H1 (cell line): ENCODE results near the gene UGT1A10. TPM values are rescaled to one million over a fixed set of nuclear protein-coding genes. Genes with fewer than 3 reads are reported as not detected.
A peak's percentile ranks its signal among the peaks of the same experiment; 100 is the strongest.

Experiments used
- CTCF ChIA-PET: fragments of 300-600 bp; sonication (Branson Sonifier 250); formaldehyde crosslinking; loops from one replicate; lab custom pipeline; 2021; ENCODE audit not compliant: partially characterized antibody; lab: Charles Lee
- POLR2A ChIA-PET: fragments of 300-600 bp; sonication (Branson Sonifier 250); formaldehyde crosslinking; loops from one replicate; lab custom pipeline; 2021; ENCODE audit warnings: inconsistent platforms; ENCODE audit not compliant: partially characterized antibody; lab: Charles Lee
- DNase-seq, 2 experiments: peaks; one replicate each; pipeline versions ENCODE4 v3.0.0 to v3.0.0-alpha.2; 2010 to 2022; ENCODE audit warnings: low spot score in 2 of 2, low read depth in 1 of 2, mixed read lengths in 1 of 2
- FAIRE-seq: peaks from 2 replicates; lab custom pipeline; 2011; peaks lifted over from hg19 to GRCh38; lab: Jason Lieb, UNC
- H2AFZ ChIP-seq: 2 replicates; pipeline ENCODE4 v1.8.1; 2012; ENCODE audit warnings: low read length, inconsistent platforms
- H2AK5ac ChIP-seq: 2 replicates; pipeline ENCODE4 v1.6.1; 2013; ENCODE audit warnings: low read depth, low read length
- H2BK120ac ChIP-seq: replicated peaks from 2 replicates; pipeline ENCODE3; 2013; ENCODE audit warnings: low read depth, low read length, inconsistent platforms
- H2BK12ac ChIP-seq: 2 replicates; pipeline ENCODE4 v1.6.1; 2013; ENCODE audit warnings: low read depth, low read length
- H2BK15ac ChIP-seq: 2 replicates; pipeline ENCODE4 v1.6.1; 2013; ENCODE audit warnings: low read length
- H2BK20ac ChIP-seq: 2 replicates; pipeline ENCODE4 v1.6.1; 2013; ENCODE audit warnings: low read length
- H2BK5ac ChIP-seq: 2 replicates; pipeline ENCODE4 v1.6.1; 2013; ENCODE audit warnings: low read depth, low read length
- H3K14ac ChIP-seq: 2 replicates; pipeline ENCODE4 v1.6.1; 2013; ENCODE audit warnings: inconsistent platforms; ENCODE audit not compliant: insufficient read length
- H3K18ac ChIP-seq: 2 replicates; pipeline ENCODE4 v1.6.1; 2013; ENCODE audit warnings: low read length; ENCODE audit errors: extremely low read depth
- H3K23ac ChIP-seq: 2 replicates; pipeline ENCODE4 v1.6.1; 2013; ENCODE audit warnings: inconsistent platforms; ENCODE audit not compliant: insufficient read length
- H3K23me2 ChIP-seq: 2 replicates; pipeline ENCODE4 v1.6.1; 2013; ENCODE audit warnings: low read depth, low read length
- H3K27ac ChIP-seq: 2 replicates; pipeline ENCODE4 v1.6.1; 2011; ENCODE audit warnings: low read depth, low read length, inconsistent platforms
- H3K27me3 ChIP-seq, 4 experiments: replicated peaks in 1 of 4; 1 replicate in 1 of 4; 2 replicates in 3 of 4; pipeline versions ENCODE4 v1.6.1 to v1.8.1; 2011 to 2013; ENCODE audit warnings: low read length in 3 of 4, mild to moderate bottlenecking in 3 of 4, inconsistent platforms in 2 of 4, mixed read lengths in 2 of 4, moderate library complexity in 1 of 4; ENCODE audit not compliant: control insufficient read depth in 3 of 4, insufficient read depth in 3 of 4; ENCODE audit errors: extremely low read depth in 1 of 4
- H3K36me3 ChIP-seq, 4 experiments: 2 replicates each; pipeline versions ENCODE4 v1.6.1 to v1.8.1; 2011 to 2013; ENCODE audit warnings: mild to moderate bottlenecking in 4 of 4, low read length in 3 of 4, moderate library complexity in 2 of 4, control low read depth in 1 of 4, inconsistent platforms in 1 of 4; ENCODE audit not compliant: insufficient read depth in 4 of 4, control insufficient read depth in 2 of 4
- H3K4ac ChIP-seq: replicated peaks from 2 replicates; pipeline ENCODE3; 2013; ENCODE audit warnings: low read length, low read depth, mixed read lengths, inconsistent platforms; ENCODE audit not compliant: insufficient read length
- H3K4me1 ChIP-seq, 4 experiments: replicated peaks in 1 of 4; 1 replicate in 1 of 4; 2 replicates in 3 of 4; pipeline versions ENCODE4 v1.6.1 to v1.8.1; 2011 to 2013; ENCODE audit warnings: low read length in 3 of 4, inconsistent platforms in 2 of 4, mixed read lengths in 1 of 4; ENCODE audit not compliant: insufficient read depth in 4 of 4, control insufficient read depth in 3 of 4
- H3K4me2 ChIP-seq, 2 experiments: 2 replicates each; pipeline versions ENCODE4 v1.6.1 to v1.8.1; 2011 to 2013; ENCODE audit warnings: low read depth in 2 of 2, low read length in 2 of 2, control low read depth in 1 of 2, inconsistent platforms in 1 of 2, mild to moderate bottlenecking in 1 of 2; ENCODE audit not compliant: insufficient read depth in 1 of 2
- H3K4me3 ChIP-seq, 4 experiments: fragments of 200-600, 300-600 bp in 1 of 4; sonication (generic), shearing (Covaris generic), sonication (Bioruptor Twin) in 1 of 4; 2 replicates each; pipeline versions ENCODE4 v1.5.1 to v1.8.1; 2011 to 2016; ENCODE audit warnings: low read length in 4 of 4, low read depth in 3 of 4, control low read depth in 2 of 4, inconsistent platforms in 2 of 4, mild to moderate bottlenecking in 2 of 4, mixed read lengths in 1 of 4, moderate library complexity in 1 of 4; ENCODE audit not compliant: insufficient read depth in 2 of 4; ENCODE audit errors: extremely low read depth in 1 of 4
- H3K56ac ChIP-seq: replicated peaks from 2 replicates; pipeline ENCODE3; 2013; ENCODE audit warnings: low read depth, mild to moderate bottlenecking, mixed read lengths, low read length, inconsistent platforms; ENCODE audit not compliant: insufficient read length
- H3K79me1 ChIP-seq: 2 replicates; pipeline ENCODE4 v1.6.1; 2013; ENCODE audit warnings: low read depth, low read length, control low read depth
- H3K79me2 ChIP-seq, 2 experiments: 2 replicates each; pipeline versions ENCODE4 v1.6.1 to v1.8.1; 2012 to 2013; ENCODE audit warnings: low read length in 2 of 2, mild to moderate bottlenecking in 2 of 2, inconsistent platforms in 1 of 2; ENCODE audit not compliant: insufficient read depth in 2 of 2, control insufficient read depth in 1 of 2
- H3K9ac ChIP-seq, 4 experiments: replicated peaks in 1 of 4; 1 replicate in 1 of 4; 2 replicates in 3 of 4; pipeline versions ENCODE4 v1.6.1 to v1.8.1; 2011 to 2013; ENCODE audit warnings: low read depth in 3 of 4, low read length in 3 of 4, control low read depth in 2 of 4, mild to moderate bottlenecking in 2 of 4, moderate library complexity in 2 of 4, inconsistent platforms in 1 of 4; ENCODE audit errors: extremely low read depth in 1 of 4
- H3K9me3 ChIP-seq, 2 experiments: 2 replicates each; pipeline versions ENCODE4 v1.6.1 to v1.8.1; 2012 to 2013; ENCODE audit warnings: mild to moderate bottlenecking in 2 of 2, moderate library complexity in 2 of 2, control low read depth in 1 of 2, inconsistent platforms in 1 of 2, low read depth in 1 of 2, low read length in 1 of 2, mixed read lengths in 1 of 2; ENCODE audit not compliant: insufficient read depth in 2 of 2
- H4K20me1 ChIP-seq, 2 experiments: replicated peaks in 1 of 2; 2 replicates each; pipeline versions ENCODE3 to v1.8.1; 2011 to 2013; ENCODE audit warnings: inconsistent platforms in 2 of 2, low read length in 2 of 2, mild to moderate bottlenecking in 1 of 2; ENCODE audit not compliant: insufficient read depth in 2 of 2, control insufficient read depth in 1 of 2
- H4K5ac ChIP-seq: 2 replicates; pipeline ENCODE4 v1.6.1; 2013; ENCODE audit warnings: low read length, low read depth, mixed read lengths, inconsistent platforms; ENCODE audit not compliant: insufficient read length
- H4K8ac ChIP-seq: 2 replicates; pipeline ENCODE4 v1.8.0; 2013; ENCODE audit warnings: mild to moderate bottlenecking, moderate library complexity, low read length, inconsistent platforms; ENCODE audit not compliant: insufficient read depth; ENCODE audit errors: extremely low read depth
- H4K91ac ChIP-seq: replicated peaks from 2 replicates; pipeline ENCODE3; 2013; ENCODE audit warnings: low read length, mixed read lengths, inconsistent platforms; ENCODE audit not compliant: insufficient read length
- BACH1 ChIP-seq: IDR thresholded peaks from 2 replicates; pipeline ENCODE4 v1.6.1; 2012; ENCODE audit warnings: low read length, improper control_type of control experiment
- EP300 ChIP-seq, 2 experiments: IDR thresholded peaks; 1 replicate in 1 of 2; 2 replicates in 1 of 2; pipeline ENCODE4 v1.6.1; 2011 to 2012; ENCODE audit warnings: low read depth in 2 of 2, low read length in 2 of 2, mild to moderate bottlenecking in 2 of 2, borderline replicate concordance in 1 of 2, inconsistent platforms in 1 of 2, moderate library complexity in 1 of 2
- KDM5A ChIP-seq: fragments of 200-600 bp; IDR thresholded peaks from 2 replicates; pipeline ENCODE4 v1.7.1; 2012; ENCODE audit warnings: mild to moderate bottlenecking, low read length, inconsistent platforms, mixed read lengths
- RAD21 ChIP-seq, 2 experiments: IDR thresholded peaks in 1 of 2; conservative IDR thresholded peaks in 1 of 2; 2 replicates each; pipeline ENCODE4 v1.6.1; 2011; ENCODE audit warnings: low read depth in 2 of 2, low read length in 2 of 2, improper control_type of control experiment in 1 of 2, inconsistent platforms in 1 of 2, mild to moderate bottlenecking in 1 of 2, moderate library complexity in 1 of 2
- SRF ChIP-seq: IDR thresholded peaks from 2 replicates; pipeline ENCODE4 v1.6.1; 2011; ENCODE audit warnings: mild to moderate bottlenecking, low read depth, low read length, moderate library complexity
- SUZ12 ChIP-seq: fragments of 200-600 bp; sonication (generic); IDR thresholded peaks from 2 replicates; pipeline ENCODE4 v1.6.1; 2012; ENCODE audit warnings: mild to moderate bottlenecking, inconsistent platforms, low read length, moderate library complexity, mixed read lengths
- TAF7 ChIP-seq: optimal IDR thresholded peaks from 2 replicates; pipeline ENCODE3; 2011; ENCODE audit warnings: low read depth, mild to moderate bottlenecking, inconsistent platforms, low read length, moderate library complexity, borderline replicate concordance
- WGBS, 2 experiments: shearing (Covaris generic) in 1 of 2; methylation state at CpG; one replicate each; pipeline versions ENCODE4 v1.1.6 to v1.1.7; 2013 to 2015; ENCODE audit warnings: low lambda C conversion rate in 2 of 2, mixed read lengths in 2 of 2, inconsistent platforms in 1 of 2, low coverage in 1 of 2, missing lambda C conversion rate in 1 of 2; ENCODE audit not compliant: insufficient replicate concordance in 2 of 2, insufficient coverage in 1 of 2, insufficient read length in 1 of 2; ENCODE audit errors: extremely low coverage in 1 of 2, missing lambda C conversion rate in 1 of 2; 5-methylcytosine and 5-hydroxymethylcytosine counted together
- polyA plus RNA-seq, 7 experiments: library from polyadenylated mRNA; depleted of rRNA in 3 of 7; stranded (reverse) in 5 of 7; unstranded in 2 of 7; fragments of >200 nt in 5 of 7; fragments of 200-250 nt in 2 of 7; gene quantifications; 1 replicate in 5 of 7; 2 replicates in 1 of 7; 4 replicates in 1 of 7; pipeline versions ENCODE4 v1.2.1 to v1.2.3, GENCODE V29; 2011 to 2013; ENCODE audit warnings: missing spikeins in 2 of 7, mixed read lengths in 2 of 7
- total RNA-seq: library from RNA; stranded (reverse); fragmentation: NEBNext Ultra II Directional; extraction: Animal tissue kit (Norgen Biotek cat#: 25700); gene quantifications from 2 replicates; pipeline ENCODE4 v1.2.1, GENCODE V29; 2021

The UGT1A10 gene
- total and polyA plus RNA-seq, 2 of the 8 experiments (the other 6 are each of a cell fraction or from before 2014, with no cell fraction given), result not detected

GRCh38 chr2:233802132-233802815, 166.0 kb downstream of the UGT1A10 start:
- Histone ChIP-seq H3K9ac (no peak overlapping the region), H3K9me3 (peaks cover 0 to 4% of the 10 kb centered on the region in 2 experiments; a peak in 3 of 4 replicates), H2AFZ (no peak overlapping the region), H3K27me3 (no peaks in the 10 kb centered on the region), H4K5ac (no peak overlapping the region), H2BK20ac (no peak overlapping the region), H2BK12ac (no peak overlapping the region), H3K4me3 (no peak overlapping the region), H3K4me1 (no peaks in the 10 kb centered on the region), H4K20me1 (no peaks in the 10 kb centered on the region), H3K23ac (no peak overlapping the region), H2BK120ac (no peak overlapping the region), H3K36me3 (no peaks in the 10 kb centered on the region), H3K23me2 (no peaks in the 10 kb centered on the region), H3K79me1 (no peaks in the 10 kb centered on the region), H3K56ac (no peak overlapping the region), H3K14ac (no peak overlapping the region), H3K27ac (no peak overlapping the region), H4K8ac (no peak overlapping the region), H2AK5ac (no peak overlapping the region), H4K91ac (no peak overlapping the region), H2BK5ac (no peak overlapping the region), H3K4ac (no peak overlapping the region), H3K79me2 (no peaks in the 10 kb centered on the region), H2BK15ac (no peak overlapping the region), H3K4me2 (no peak overlapping the region), H3K18ac (no peak overlapping the region)
- ChIA-PET CTCF (interaction anchor here (1.0 kb wide), 1 partner anchor 17 kb away, joined by 3 read pairs; no protein-coding TSS in a partner anchor), POLR2A (no interaction called here)
- 81% methylated on average over 3 of the region's 3 CpGs; no CpG with 5 or more reads in 1 of the 2 experiments for WGBS, 2 experiments
- TF ChIP-seq KDM5A (no peak), EP300 (IDR thresholded peaks at IDR 0.05; ENCODE audit: borderline replicate concordance in 1 of 2, low read depth in 2 of 2, low read length in 2 of 2) (no peak), TAF7 (no peak), SRF (no peak), BACH1 (no peak), RAD21 (IDR thresholded peaks at IDR 0.05 in 1 of 2, conservative IDR thresholded peaks at IDR 0.05 in 1 of 2; ENCODE audit: low read depth in 2 of 2, low read length in 2 of 2) (no peak), SUZ12 (no peak)
- FAIRE-seq (no peak), DNase-seq (peak in 1 of 2 experiments; percentile 6)
